Spinal cord (tissue), 10 donors: ENCODE data around the gene EPB41L5. TPM values are rescaled to one million over a fixed set of nuclear protein-coding genes. Genes with fewer than 3 reads are reported as not detected.

Source experiments
- DNase-seq, 6 donors: peaks; one replicate each; pipeline versions ENCODE4 v3.0.0 to v3.0.0-alpha.2; 2013 to 2015; ENCODE audit warnings: low spot score in 6 of 6, low read depth in 4 of 6
- H3K27ac ChIP-seq: one replicate; pipeline ENCODE4 v1.5.1; 2013; ENCODE audit warnings: low read depth, low read length, control low read depth
- H3K27me3 ChIP-seq: one replicate; pipeline ENCODE4 v1.6.1; 2013; ENCODE audit warnings: low read length; ENCODE audit not compliant: control insufficient read depth, insufficient read depth
- H3K36me3 ChIP-seq: one replicate; pipeline ENCODE4 v1.6.1; 2013; ENCODE audit warnings: low read length; ENCODE audit not compliant: control insufficient read depth, insufficient read depth
- H3K4me1 ChIP-seq: one replicate; pipeline ENCODE4 v1.6.1; 2013; ENCODE audit warnings: low read length; ENCODE audit not compliant: control insufficient read depth, insufficient read depth
- H3K4me3 ChIP-seq: one replicate; pipeline ENCODE4 v1.5.1; 2013; ENCODE audit warnings: low read depth, low read length, control low read depth
- H3K9me3 ChIP-seq: one replicate; pipeline ENCODE4 v1.6.1; 2013; ENCODE audit warnings: low read length; ENCODE audit not compliant: control insufficient read depth, insufficient read depth
- WGBS: methylation state at CpG from one replicate; pipeline ENCODE4 v1.1.5; 2013; ENCODE audit warnings: missing lambda C conversion rate; ENCODE audit not compliant: insufficient coverage; 5-methylcytosine and 5-hydroxymethylcytosine counted together
- polyA plus RNA-seq, 2 donors: library from polyadenylated mRNA; unstranded; fragments of 120-200 nt; gene quantifications; one replicate each; pipeline ENCODE4 v1.2.1, GENCODE V29; 2013; ENCODE audit not compliant: insufficient read length in 2 of 2
- total RNA-seq, 2 donors: library from RNA; depleted of rRNA in 1 of 2; stranded (reverse); fragments of 120-200 nt in 1 of 2; fragments of >200 nt in 1 of 2; gene quantifications; one replicate each; pipeline versions ENCODE4 v1.2.3 to v1.2.4, GENCODE V29; 2013 to 2014
- donor health status: healthy.

The EPB41L5 gene
- total and polyA plus RNA-seq, 4 donors = 26.0 to 42.4 (median 31.5) TPM

GRCh38 chr2:120079647-120080046, 66.8 kb downstream of the EPB41L5 start:
- WGBS = no CpG with 5 or more reads among the region's 2 CpGs
- H3K9me3 ChIP-seq = peaks cover 2% of the 10 kb centered on the region
- no peaks in the 10 kb centered on the region for H3K27me3 ChIP-seq
- H3K36me3 ChIP-seq = no peaks in the 10 kb centered on the region
- H3K4me3 ChIP-seq = no peak overlapping the region
- no peaks in the 10 kb centered on the region for H3K4me1 ChIP-seq
- H3K27ac ChIP-seq = no peak overlapping the region
- DNase-seq = no peak

DNA sequence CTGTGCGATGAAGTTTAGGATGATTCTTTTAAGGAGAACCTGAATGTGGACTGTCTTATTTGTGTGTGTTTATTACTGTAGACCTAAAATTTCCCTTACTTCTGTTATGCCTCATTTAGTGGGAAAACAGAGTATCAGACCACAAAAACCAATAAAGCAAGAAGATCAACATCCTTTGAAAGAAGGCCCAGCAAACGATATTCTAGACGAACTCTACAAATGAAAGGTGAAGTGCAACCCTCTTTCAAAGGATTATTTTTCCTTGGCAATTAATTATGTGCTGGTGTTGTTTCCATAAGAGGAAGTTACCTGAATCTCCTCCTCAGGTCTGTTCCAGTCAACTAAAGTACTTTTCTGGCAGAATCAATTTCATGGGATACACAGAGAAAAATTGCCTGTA, 78.6 kb downstream of the EPB41L5 start:
- no CpG with 5 or more reads among the region's 3 CpGs for WGBS
- no peaks in the 10 kb centered on the region for H3K4me1 ChIP-seq
- no peaks in the 10 kb centered on the region for H3K36me3 ChIP-seq
- H3K4me3 ChIP-seq = no peak overlapping the region
- H3K9me3 ChIP-seq = no peaks in the 10 kb centered on the region
- no peak overlapping the region for H3K27ac ChIP-seq
- no peak for DNase-seq
- H3K27me3 ChIP-seq = no peaks in the 10 kb centered on the region

- H3K4me3 ChIP-seq = no peak overlapping the region
- no peaks in the 10 kb centered on the region for H3K4me1 ChIP-seq
- H3K9me3 ChIP-seq = no peaks in the 10 kb centered on the region
- peaks cover 4% of the 10 kb centered on the region for H3K36me3 ChIP-seq
- no peak for DNase-seq
- no peaks in the 10 kb centered on the region for H3K27me3 ChIP-seq
- no peak overlapping the region for H3K27ac ChIP-seq
- WGBS = no CpG with 5 or more reads among the region's 1 CpG
Measured at GRCh38 chr2:120094795-120095194, 81.9 kb downstream of the EPB41L5 start.

GRCh38 chr2:120100627-120101026, 87.8 kb downstream of the EPB41L5 start:
- no peak for DNase-seq
- H3K27ac ChIP-seq = no peak overlapping the region
- H3K27me3 ChIP-seq = no peaks in the 10 kb centered on the region
- H3K36me3 ChIP-seq = peaks cover 4% of the 10 kb centered on the region
- H3K4me3 ChIP-seq = no peak overlapping the region
- H3K4me1 ChIP-seq = no peaks in the 10 kb centered on the region
- WGBS = no CpG with 5 or more reads among the region's 1 CpG
- H3K9me3 ChIP-seq = no peaks in the 10 kb centered on the region

GRCh38 chr2:120103723-120104467, 91.0 kb downstream of the EPB41L5 start:
- no peaks in the 10 kb centered on the region for H3K36me3 ChIP-seq
- H3K27me3 ChIP-seq = no peaks in the 10 kb centered on the region
- H3K4me3 ChIP-seq = no peak overlapping the region
- DNase-seq = no peak
- WGBS = 82% methylated on average over 3 of the region's 4 CpGs
- H3K27ac ChIP-seq = no peak overlapping the region
- no peaks in the 10 kb centered on the region for H3K9me3 ChIP-seq
- no peaks in the 10 kb centered on the region for H3K4me1 ChIP-seq

- DNase-seq = no peak
- Histone ChIP-seq H3K9me3 (no peaks in the 10 kb centered on the region), H3K27me3 (no peaks in the 10 kb centered on the region), H3K27ac (no peak overlapping the region), H3K4me1 (no peaks in the 10 kb centered on the region), H3K36me3 (no peaks in the 10 kb centered on the region), H3K4me3 (no peak overlapping the region)
- WGBS = no CpG with 5 or more reads among the region's 1 CpG
Measured at GRCh38 chr2:120104772-120105171, 91.9 kb downstream of the EPB41L5 start.

GRCh38 chr2:120105360-120105759, 92.5 kb downstream of the EPB41L5 start:
- WGBS = no CpG with 5 or more reads among the region's 2 CpGs
- Histone ChIP-seq H3K9me3 (no peaks in the 10 kb centered on the region), H3K4me1 (no peaks in the 10 kb centered on the region), H3K27ac (no peak overlapping the region), H3K4me3 (no peak overlapping the region), H3K27me3 (no peaks in the 10 kb centered on the region), H3K36me3 (no peaks in the 10 kb centered on the region)
- DNase-seq = no peak

- no peak overlapping the region for H3K27ac ChIP-seq
- H3K9me3 ChIP-seq = no peaks in the 10 kb centered on the region
- H3K27me3 ChIP-seq = no peaks in the 10 kb centered on the region
- H3K4me1 ChIP-seq = no peaks in the 10 kb centered on the region
- DNase-seq = peak in 1 of 6 donors; percentile 69
- H3K4me3 ChIP-seq = no peak overlapping the region
- H3K36me3 ChIP-seq = no peaks in the 10 kb centered on the region
Measured at GRCh38 chr2:120108049-120108448, 95.2 kb downstream of the EPB41L5 start.

DNA sequence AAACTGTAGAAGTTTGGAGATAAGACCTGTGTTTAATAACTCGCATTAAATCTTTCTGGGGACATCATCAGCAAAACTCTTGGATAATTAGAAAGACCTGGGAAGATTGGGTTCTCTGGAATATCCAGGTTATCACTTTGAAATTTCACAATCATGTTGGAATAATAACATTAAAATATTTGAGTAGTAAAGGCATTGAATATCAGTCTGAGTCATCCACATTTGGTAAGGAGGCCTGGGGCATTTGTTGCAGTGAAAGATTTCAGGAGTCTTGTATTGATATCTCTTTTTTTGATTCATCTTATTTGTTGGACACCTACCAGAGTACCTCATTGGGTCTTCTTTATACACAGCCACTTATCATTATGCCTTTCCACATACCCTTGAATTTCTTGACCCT, 95.9 kb downstream of the EPB41L5 start:
- Histone ChIP-seq H3K9me3 (no peaks in the 10 kb centered on the region), H3K27ac (no peak overlapping the region), H3K36me3 (no peaks in the 10 kb centered on the region), H3K4me3 (no peak overlapping the region), H3K27me3 (no peaks in the 10 kb centered on the region), H3K4me1 (no peaks in the 10 kb centered on the region)
- no CpG with 5 or more reads among the region's 1 CpG for WGBS
- no peak for DNase-seq
